ENCODE results near the gene METTL27. TPM values are rescaled to one million over a fixed set of nuclear protein-coding genes. Genes with fewer than 3 reads are reported as not detected.

Gene METTL27
- total and polyA plus RNA-seq, 2 experiments from 2014 or later = 10.1 to 11.0 TPM

DNA sequence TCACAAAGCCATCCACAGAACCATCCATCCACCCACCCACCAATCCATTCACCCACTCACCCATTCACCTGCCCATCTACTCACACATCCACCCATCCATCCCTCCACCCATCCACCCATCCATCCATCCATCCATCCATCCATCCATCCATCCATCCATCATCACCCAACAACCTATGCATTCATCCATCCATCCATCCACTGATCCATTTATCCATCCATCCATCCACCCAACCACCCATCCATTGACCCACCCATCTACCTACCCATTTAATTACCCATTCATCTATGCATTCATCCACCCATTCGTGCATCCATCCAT, 24.1 kb upstream of the METTL27 start:
- H3F3A ChIP-seq (replicated peaks; ENCODE audit: low read depth) = no peaks in the 10 kb centered on the region
- H2AFZ ChIP-seq = no peak overlapping the region
- H3K27me3 ChIP-seq (ENCODE audit: insufficient read depth) = no peaks in the 10 kb centered on the region
- ATAC-seq (no peak), DNase-seq (ENCODE audit: low spot score) (no peak)
- no peak overlapping the region for H3K4me2 ChIP-seq
- TF ChIP-seq, protein P1, sequence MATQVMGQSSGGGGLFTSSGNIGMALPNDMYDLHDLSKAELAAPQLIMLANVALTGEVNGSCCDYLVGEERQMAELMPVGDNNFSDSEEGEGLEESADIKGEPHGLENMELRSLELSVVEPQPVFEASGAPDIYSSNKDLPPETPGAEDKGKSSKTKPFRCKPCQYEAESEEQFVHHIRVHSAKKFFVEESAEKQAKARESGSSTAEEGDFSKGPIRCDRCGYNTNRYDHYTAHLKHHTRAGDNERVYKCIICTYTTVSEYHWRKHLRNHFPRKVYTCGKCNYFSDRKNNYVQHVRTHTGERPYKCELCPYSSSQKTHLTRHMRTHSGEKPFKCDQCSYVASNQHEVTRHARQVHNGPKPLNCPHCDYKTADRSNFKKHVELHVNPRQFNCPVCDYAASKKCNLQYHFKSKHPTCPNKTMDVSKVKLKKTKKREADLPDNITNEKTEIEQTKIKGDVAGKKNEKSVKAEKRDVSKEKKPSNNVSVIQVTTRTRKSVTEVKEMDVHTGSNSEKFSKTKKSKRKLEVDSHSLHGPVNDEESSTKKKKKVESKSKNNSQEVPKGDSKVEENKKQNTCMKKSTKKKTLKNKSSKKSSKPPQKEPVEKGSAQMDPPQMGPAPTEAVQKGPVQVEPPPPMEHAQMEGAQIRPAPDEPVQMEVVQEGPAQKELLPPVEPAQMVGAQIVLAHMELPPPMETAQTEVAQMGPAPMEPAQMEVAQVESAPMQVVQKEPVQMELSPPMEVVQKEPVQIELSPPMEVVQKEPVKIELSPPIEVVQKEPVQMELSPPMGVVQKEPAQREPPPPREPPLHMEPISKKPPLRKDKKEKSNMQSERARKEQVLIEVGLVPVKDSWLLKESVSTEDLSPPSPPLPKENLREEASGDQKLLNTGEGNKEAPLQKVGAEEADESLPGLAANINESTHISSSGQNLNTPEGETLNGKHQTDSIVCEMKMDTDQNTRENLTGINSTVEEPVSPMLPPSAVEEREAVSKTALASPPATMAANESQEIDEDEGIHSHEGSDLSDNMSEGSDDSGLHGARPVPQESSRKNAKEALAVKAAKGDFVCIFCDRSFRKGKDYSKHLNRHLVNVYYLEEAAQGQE (IDR thresholded peaks at IDR 0.05; ENCODE audit: unreplicated experiment) = no peak
- TF ChIP-seq NANOG (IDR thresholded peaks at IDR 0.05; ENCODE audit: borderline replicate concordance) = no peak
- TF ChIP-seq JUNB (IDR thresholded peaks at IDR 0.05; ENCODE audit: unreplicated experiment) = no peak
- TF ChIP-seq, protein P2, sequence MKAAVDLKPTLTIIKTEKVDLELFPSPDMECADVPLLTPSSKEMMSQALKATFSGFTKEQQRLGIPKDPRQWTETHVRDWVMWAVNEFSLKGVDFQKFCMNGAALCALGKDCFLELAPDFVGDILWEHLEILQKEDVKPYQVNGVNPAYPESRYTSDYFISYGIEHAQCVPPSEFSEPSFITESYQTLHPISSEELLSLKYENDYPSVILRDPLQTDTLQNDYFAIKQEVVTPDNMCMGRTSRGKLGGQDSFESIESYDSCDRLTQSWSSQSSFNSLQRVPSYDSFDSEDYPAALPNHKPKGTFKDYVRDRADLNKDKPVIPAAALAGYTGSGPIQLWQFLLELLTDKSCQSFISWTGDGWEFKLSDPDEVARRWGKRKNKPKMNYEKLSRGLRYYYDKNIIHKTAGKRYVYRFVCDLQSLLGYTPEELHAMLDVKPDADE (IDR thresholded peaks at IDR 0.05) = no peak
- TF ChIP-seq POLR2AphosphoS5 (IDR thresholded peaks at IDR 0.05; ENCODE audit: low read depth) = no peak
- no peak for TF ChIP-seq ZNF331 (CRISPR knock-in tag; IDR thresholded peaks at IDR 0.05; ENCODE audit: low read depth)
- TF ChIP-seq ZNF114 (CRISPR knock-in tag; IDR thresholded peaks at IDR 0.05) = no peak
- TF ChIP-seq, protein P3, sequence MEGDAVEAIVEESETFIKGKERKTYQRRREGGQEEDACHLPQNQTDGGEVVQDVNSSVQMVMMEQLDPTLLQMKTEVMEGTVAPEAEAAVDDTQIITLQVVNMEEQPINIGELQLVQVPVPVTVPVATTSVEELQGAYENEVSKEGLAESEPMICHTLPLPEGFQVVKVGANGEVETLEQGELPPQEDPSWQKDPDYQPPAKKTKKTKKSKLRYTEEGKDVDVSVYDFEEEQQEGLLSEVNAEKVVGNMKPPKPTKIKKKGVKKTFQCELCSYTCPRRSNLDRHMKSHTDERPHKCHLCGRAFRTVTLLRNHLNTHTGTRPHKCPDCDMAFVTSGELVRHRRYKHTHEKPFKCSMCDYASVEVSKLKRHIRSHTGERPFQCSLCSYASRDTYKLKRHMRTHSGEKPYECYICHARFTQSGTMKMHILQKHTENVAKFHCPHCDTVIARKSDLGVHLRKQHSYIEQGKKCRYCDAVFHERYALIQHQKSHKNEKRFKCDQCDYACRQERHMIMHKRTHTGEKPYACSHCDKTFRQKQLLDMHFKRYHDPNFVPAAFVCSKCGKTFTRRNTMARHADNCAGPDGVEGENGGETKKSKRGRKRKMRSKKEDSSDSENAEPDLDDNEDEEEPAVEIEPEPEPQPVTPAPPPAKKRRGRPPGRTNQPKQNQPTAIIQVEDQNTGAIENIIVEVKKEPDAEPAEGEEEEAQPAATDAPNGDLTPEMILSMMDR (conservative IDR thresholded peaks at IDR 0.05; ENCODE audit: low read depth in 2 of 2) = no peak
- no peak for TF ChIP-seq CREB1 (CRISPR knock-in tag; IDR thresholded peaks at IDR 0.05; ENCODE audit: low read depth)
- H3K27ac ChIP-seq (ENCODE audit: low read depth) = no peak overlapping the region
- Mint-ChIP-seq H3K4me3 (no peak overlapping the region), H3K27me3 (ENCODE audit: insufficient read depth, low read depth, poor library complexity) (peaks cover 12% of the 10 kb centered on the region), H3K36me3 (ENCODE audit: low read depth) (no peaks in the 10 kb centered on the region), H3K4me1 (peaks cover 18% of the 10 kb centered on the region), H3K9me3 (no peaks in the 10 kb centered on the region), H3K27ac (no peak overlapping the region)
- H3K9me2 ChIP-seq (ENCODE audit: insufficient read depth) = no peaks in the 10 kb centered on the region
- no peaks in the 10 kb centered on the region for H3K36me3 ChIP-seq (ENCODE audit: insufficient read depth)
- no peak overlapping the region for H3K4me3 ChIP-seq
- no peaks in the 10 kb centered on the region for H4K20me1 ChIP-seq (replicated peaks; ENCODE audit: insufficient read depth)
- H3K4me1 ChIP-seq (ENCODE audit: insufficient read depth) = peaks cover 20% of the 10 kb centered on the region
- no peaks in the 10 kb centered on the region for H3K79me2 ChIP-seq (replicated peaks; ENCODE audit: insufficient read depth)

DNA sequence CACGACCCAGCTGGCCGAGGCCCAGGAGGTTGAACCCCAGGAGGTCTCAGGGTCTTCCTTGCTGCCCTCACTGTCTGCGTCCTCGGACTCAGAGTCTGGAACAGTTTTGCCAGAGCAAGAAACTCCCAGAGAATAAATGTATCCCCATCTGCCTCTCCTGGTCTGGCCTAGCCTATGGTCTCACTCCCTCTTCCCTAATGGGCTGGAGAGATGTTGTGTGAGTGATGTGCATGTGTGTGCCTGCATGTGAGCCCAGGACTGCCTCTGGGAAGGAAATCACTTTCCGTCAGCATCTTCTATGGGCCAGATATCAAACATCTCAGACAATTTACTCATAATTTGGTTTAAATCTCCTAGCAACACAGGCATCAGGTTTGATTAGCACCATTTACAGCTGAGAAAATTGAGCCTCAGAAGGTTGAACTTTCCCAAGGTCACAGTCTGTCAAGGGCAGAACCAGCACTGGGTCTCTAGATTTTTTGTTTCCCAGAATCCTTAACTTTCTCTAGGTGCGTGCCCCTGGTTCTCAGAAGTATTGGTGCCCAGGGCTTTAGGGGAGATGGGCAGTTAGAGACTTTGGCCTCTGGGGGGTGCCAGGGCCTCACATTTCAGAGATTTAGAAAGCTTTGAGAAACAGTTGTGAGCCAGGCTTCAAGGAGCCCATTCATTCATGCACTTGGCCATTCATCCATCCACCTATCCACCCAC, 23.6 kb upstream of the METTL27 start:
- no peaks in the 10 kb centered on the region for H3K79me2 ChIP-seq (replicated peaks; ENCODE audit: insufficient read depth)
- H3F3A ChIP-seq (replicated peaks; ENCODE audit: low read depth) = no peaks in the 10 kb centered on the region
- Mint-ChIP-seq H3K9me3 (no peaks in the 10 kb centered on the region), H3K4me3 (no peak overlapping the region), H3K27me3 (ENCODE audit: insufficient read depth, low read depth, poor library complexity) (peaks cover 13% of the 10 kb centered on the region), H3K4me1 (peaks cover 18% of the 10 kb centered on the region), H3K36me3 (ENCODE audit: low read depth) (no peaks in the 10 kb centered on the region), H3K27ac (no peak overlapping the region)
- H2AFZ ChIP-seq = no peak overlapping the region
- H3K4me2 ChIP-seq = no peak overlapping the region
- H3K9me2 ChIP-seq (ENCODE audit: insufficient read depth) = no peaks in the 10 kb centered on the region
- peak; percentile 54 for ATAC-seq
- H3K27me3 ChIP-seq (ENCODE audit: insufficient read depth) = no peaks in the 10 kb centered on the region
- H4K20me1 ChIP-seq (replicated peaks; ENCODE audit: insufficient read depth) = no peaks in the 10 kb centered on the region
- H3K4me3 ChIP-seq = no peak overlapping the region
- no peak for TF ChIP-seq NANOG (IDR thresholded peaks at IDR 0.05; ENCODE audit: borderline replicate concordance)
- TF ChIP-seq, protein P3 (conservative IDR thresholded peaks at IDR 0.05; ENCODE audit: low read depth in 2 of 2) = peak; percentile 62 to 76
- H3K4me1 ChIP-seq (ENCODE audit: insufficient read depth) = peaks cover 20% of the 10 kb centered on the region
- H3K27ac ChIP-seq (ENCODE audit: low read depth) = no peak overlapping the region
- peak; percentile 69 for DNase-seq (ENCODE audit: low spot score)
- no peaks in the 10 kb centered on the region for H3K36me3 ChIP-seq (ENCODE audit: insufficient read depth)
